Fibroblast of pulmonary artery (primary cell): ENCODE measurements around the gene TUSC2.
A peak's percentile ranks its signal among the peaks of the same experiment; 100 is the strongest.

ENCODE experiments used
- DNase-seq: peaks from one replicate; pipeline ENCODE4 v3.0.0-alpha.2; 2010; ENCODE audit warnings: low read depth
- H3K4me3 ChIP-seq: replicated peaks from 2 replicates; pipeline ENCODE4 v1.5.1; 2011; ENCODE audit warnings: low read depth, mild to moderate bottlenecking, control low read depth, low read length, moderate library complexity
- TF ChIP-seq, protein P1 (sequence below): IDR thresholded peaks from 2 replicates; pipeline ENCODE4 v1.5.1; 2011; ENCODE audit warnings: mild to moderate bottlenecking, control low read depth, low read length, inconsistent platforms; ENCODE audit errors: missing control alignments

Gene TUSC2

DNA sequence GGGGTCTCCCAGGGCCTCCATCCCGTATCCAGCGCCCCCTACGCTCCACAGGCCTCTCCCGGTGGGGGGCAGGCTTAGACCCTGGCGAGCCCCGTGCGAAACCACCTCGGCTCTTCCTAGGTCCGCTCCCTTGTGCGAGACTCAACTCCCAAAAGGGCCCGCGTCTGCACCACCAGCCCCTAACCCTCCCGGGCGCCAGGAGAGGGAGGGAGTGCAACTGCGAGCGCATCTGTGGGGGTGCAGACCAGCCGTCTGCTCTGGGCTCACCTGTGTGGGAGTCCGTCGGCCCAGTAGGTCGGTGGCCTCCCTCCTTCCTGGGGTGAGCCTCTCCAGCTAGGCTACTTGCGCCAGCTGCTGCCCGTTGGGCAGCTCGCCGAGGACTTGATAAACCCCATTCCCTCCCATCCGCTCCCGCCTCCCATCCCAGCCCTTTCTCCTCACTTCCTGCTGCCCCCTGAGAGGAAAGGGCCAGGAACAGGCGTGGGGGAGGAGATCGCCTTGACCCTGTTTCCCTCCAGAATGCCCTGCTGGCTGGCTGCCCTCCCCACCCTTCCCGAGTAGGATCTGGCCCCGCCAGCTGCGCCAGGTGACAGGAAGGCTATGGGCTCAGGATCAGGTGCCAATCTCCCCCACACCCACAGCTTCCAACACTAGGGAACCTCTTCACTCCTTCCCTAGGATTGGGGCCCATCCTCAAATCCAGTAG, 5.5 kb downstream of the TUSC2 start, which contains the start of gene HYAL2:
HYAL2 (minus strand) TSS at position 360 of the 706 bp plus-strand sequence. CDS start 2,256 bp downstream, outside the sequence.
- DNase-seq, result peak; percentile 62
- TF ChIP-seq, protein P1, sequence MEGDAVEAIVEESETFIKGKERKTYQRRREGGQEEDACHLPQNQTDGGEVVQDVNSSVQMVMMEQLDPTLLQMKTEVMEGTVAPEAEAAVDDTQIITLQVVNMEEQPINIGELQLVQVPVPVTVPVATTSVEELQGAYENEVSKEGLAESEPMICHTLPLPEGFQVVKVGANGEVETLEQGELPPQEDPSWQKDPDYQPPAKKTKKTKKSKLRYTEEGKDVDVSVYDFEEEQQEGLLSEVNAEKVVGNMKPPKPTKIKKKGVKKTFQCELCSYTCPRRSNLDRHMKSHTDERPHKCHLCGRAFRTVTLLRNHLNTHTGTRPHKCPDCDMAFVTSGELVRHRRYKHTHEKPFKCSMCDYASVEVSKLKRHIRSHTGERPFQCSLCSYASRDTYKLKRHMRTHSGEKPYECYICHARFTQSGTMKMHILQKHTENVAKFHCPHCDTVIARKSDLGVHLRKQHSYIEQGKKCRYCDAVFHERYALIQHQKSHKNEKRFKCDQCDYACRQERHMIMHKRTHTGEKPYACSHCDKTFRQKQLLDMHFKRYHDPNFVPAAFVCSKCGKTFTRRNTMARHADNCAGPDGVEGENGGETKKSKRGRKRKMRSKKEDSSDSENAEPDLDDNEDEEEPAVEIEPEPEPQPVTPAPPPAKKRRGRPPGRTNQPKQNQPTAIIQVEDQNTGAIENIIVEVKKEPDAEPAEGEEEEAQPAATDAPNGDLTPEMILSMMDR, result no peak
- H3K4me3 ChIP-seq, result peak within 1 kb of the TSS; percentile 79

DNA sequence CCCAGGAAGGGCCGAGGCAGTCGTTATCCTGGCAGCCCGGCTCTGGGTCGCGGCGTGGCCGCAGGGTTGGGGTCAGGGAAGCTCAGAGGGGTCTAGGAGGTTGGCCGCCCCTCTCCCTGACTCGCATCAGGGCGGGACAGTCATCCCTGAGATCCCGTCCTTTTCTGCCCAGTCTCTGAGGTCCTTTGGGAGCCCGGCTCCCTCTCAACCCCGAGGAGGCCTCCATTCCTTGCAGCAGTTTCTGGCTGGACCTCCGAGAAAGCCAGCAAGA, 6.0 kb downstream of the TUSC2 start:
- no peak for DNase-seq
- peak overlapping the region; percentile 79 for H3K4me3 ChIP-seq
- TF ChIP-seq, protein P1, result no peak

DNA sequence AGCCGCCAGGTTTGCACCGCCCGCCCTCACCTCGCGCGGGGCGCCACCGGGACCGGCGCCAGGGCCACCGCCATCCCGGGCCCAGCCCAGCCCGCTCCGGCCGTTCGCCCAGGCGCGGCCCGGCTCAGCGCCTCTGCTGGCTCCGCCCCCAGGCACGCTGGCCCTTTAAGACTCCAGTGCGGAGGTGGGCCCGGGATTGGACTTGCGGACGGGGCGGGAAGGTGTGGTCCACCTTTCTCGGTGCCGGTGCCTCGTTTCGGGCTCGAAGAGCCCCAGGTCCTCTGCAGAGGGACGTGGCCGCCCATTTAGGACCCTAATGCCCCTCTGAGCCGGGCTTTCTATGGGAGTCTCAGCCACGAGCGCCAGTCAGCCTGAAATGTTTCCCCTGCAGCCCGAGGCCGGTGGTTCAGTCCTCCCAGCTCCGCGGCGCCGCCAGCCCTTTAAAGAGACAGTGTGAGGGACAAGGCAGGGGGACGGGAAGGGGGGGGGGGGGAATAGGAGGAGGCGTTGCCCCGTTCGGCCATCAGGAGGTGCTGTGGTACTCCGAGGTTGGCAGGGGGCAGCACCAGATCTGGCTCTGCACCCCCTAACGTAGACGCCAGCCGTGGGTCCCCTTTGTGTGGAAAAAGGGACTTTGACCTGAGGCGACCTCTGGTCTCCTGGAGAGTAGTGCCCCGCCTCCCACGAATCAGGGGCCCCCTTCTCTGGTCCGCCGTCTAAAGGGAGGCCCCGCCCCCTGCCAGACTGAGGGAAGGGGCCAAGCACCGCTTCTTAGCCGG, 6.5 kb downstream of the TUSC2 start:
- TF ChIP-seq, protein P1, result peak; percentile 53
- DNase-seq, result peak; percentile 89
- H3K4me3 ChIP-seq, result peak overlapping the region; percentile 79

DNA sequence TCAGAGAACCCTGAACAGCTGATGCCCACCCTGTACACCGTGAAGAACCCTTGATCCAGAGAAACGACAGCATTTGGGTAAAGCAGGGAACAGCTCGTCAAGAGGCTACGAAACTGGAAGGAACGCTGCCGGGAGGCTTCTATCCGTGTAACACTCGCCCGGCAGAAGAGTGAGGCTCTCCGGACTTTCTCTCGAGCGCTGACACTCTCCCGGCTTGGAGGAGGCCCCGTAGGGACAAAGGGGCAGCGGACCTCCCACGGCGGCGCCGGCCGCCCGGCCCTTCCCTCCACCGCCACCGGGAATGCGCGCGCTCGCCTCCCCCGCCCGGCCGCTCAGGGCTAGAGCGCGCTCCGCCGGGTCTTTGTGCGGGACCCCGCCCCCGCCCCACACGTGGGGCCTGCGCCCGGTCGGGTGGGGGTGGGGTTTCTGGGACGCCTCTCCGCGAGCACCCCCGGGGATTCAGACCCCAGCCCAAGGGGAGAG, 7.1 kb downstream of the TUSC2 start:
- TF ChIP-seq, protein P1, result no peak
- peak overlapping the region; percentile 79 for H3K4me3 ChIP-seq
- DNase-seq, result peak; percentile 69

DNA sequence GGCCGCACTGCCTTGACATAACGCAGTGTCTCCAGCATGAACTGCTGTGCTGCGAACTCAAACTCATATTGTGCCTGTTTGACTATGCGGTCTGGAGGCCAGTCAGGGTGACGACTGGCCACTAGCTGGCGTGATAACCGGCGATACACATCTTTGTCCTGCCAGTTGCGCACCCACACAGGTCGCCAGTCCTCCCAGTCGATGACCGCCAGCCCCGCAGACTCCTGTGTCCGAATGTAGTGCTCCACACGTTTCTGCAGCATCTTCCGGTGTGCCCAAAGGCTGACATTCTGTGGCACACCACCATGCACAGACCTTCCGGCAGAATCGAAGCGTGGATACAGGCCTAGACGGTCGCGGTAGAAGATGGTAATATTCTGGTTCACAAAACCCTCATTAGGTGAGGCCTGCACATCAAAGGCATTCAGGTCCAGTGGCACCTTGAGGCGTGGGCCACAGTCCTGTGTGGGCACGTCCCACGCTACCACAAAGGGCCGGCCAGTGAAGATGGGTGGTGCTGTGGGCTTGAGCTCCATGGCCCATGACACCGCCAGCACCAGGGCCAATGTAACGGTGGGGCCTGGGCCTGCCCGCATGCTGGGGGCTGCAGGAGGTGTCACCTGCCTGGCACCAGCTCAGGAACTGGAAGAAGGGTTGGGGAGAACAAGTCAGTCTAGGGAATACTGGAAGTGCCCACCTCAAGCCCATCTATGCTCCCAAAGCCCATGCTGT, 8.0 kb downstream of the TUSC2 start:
- DNase-seq, result no peak
- peak overlapping the region; percentile 79 for H3K4me3 ChIP-seq
- TF ChIP-seq, protein P1, result no peak

DNA sequence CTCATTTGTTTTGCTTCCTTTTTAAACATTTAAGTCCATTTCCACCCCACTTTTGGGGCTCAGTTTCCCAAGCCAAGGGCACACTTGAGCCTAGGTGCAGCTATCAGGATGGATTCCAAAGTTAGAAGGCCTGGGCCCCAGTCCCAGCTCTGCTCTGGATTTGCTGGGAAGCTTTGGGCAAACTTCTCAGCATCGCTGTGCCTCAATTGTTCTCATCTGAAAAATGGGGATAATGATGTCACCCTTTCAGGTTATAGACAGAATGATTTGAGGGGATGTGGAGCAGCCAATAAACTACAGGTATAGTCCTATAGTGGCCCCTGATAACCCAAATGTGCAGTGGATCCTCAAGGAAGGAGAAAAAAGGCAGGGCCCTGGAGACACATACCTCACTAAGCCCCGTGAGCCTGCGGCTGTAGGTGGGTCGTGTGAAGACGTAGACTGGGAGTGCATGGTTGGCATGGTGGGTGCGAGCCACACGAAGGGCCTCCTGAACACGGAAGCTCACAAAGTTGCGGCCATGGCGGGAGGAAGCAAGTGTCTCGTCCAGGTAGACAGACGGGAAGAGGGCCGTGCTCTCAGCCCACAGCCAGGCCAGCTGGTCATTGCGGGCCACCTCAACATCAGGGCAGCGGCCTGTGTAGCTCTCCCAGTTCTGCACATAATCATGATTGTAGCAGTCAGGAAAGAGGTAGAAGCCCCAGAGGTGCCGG, 8.7 kb downstream of the TUSC2 start:
- no peak overlapping the region for H3K4me3 ChIP-seq
- no peak for DNase-seq
- TF ChIP-seq, protein P1, result no peak
